ENCODE results near the gene RPUSD2.
"Not testable (repeated sequence)": the region's sequence is repeated elsewhere in the genome, so short reads cannot be mapped to it uniquely, and the experiment has no call there.

Gene RPUSD2

DNA sequence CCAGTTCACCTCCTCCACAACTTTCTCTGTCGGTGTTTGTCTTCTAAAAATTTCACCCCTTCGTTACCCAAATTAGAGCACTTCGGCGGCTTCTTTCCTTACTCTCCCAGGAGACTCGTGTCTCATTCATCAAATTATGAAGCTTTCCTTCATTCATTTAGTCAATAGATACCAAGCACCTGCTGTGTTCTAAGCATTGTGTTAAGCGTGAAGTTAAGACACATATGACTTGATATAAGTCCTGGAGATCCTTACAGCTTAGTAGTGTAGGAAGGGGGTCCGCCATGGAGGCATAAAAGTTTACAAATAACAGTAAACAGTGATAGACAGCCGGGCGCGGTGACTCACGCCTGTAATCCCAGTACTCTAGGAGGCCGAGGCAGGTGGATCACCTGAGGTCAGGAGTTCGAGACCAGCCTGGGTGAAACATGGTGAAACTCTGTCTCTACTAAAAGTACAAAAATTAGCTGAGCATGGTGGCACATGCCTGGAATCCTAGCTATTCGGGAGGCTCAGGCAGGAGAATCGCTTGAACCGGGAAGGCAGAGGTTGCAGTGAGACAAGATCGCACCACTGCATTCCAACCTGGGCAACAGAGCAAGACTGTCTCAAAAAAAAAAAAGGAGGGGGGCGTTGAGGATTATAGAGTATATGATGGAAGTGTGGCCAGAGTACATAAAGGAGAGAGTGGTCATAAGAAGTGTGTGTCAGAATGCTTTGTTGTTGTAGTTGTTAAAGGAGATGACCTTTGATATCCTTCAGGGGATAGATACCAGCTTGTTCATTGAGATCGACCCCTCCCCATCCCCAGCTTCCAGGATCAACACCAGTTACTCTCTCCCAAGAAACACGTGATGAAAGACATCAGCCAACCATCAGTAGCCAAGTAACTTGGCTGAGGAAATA lies 3.5 kb upstream of the RPUSD2 start:
- DNase-seq (ENCODE audit: low read depth), result no peak

DNA sequence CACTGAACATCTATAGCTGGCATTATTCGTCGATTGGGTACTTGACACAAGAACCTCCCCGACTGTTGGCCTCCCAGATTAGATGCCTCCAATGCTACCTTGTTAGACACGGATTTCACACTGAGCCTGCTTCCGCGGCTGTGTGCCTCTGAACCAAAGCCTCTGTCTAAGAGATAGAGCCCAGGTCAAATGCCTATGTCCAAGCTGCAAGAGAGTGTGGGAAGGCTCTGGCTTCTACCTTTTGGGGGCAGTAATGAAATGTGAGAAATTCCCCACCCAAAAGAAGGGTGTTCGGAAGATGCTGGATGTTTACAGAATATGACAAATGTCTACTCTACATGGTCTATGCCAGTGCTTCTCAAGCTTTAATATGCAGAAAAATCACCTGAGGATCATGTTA lies 2.0 kb upstream of the RPUSD2 start:
- DNase-seq (ENCODE audit: low read depth), result no peak

- DNase-seq (ENCODE audit: low read depth), result no peak
These were observed 6.0 kb downstream of the RPUSD2 start for GRCh38 chr15:40575113-40575512.

- DNase-seq (ENCODE audit: low read depth), result not testable (repeated sequence)
These were observed 7.8 kb downstream of the RPUSD2 start for GRCh38 chr15:40576914-40577313.

GRCh38 chr15:40578892-40579291 lies 9.8 kb downstream of the RPUSD2 start:
- DNase-seq (ENCODE audit: low read depth), result no peak

DNA sequence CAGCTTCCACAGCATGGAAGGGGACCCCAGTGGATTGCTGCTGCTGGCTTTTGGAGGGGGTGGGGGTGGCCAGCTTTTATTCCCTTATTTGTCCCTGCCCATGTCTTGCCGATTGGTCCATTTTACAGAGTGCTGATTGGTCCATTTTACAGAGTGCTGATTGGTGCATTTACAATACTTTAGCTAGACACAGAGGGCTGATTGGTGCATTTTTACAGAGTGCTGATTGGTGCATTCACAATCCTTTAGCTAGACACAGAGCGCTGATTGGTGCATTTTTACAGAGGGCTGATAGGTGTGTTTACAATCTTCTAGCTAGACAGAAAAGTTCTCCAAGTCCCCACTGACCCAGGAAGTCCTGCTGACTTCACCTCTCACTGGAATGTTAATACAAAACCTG lies 12.7 kb downstream of the RPUSD2 start:
- DNase-seq (ENCODE audit: low read depth), result not testable (repeated sequence)

GRCh38 chr15:40582726-40583246 lies 13.7 kb downstream of the RPUSD2 start:
- no peak for DNase-seq (ENCODE audit: low read depth)

DNA sequence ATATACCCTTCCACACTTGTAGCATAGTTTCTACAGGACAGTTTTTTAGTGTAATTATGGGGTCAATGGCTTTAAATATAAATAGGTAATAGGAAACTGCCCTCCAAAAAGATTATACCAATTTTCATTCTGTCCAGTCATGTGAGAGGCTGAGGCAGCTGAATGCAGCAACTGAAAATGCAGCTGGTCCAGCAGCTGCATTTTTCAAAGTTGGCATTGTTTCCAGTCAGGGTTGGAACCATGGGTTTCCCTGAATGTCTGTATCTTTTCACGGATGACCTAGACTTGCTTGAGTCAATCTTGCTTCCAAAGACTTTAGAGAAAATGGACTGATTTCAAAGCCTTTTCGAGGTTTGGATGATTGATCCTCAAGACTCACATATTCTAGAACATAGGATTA lies 15.1 kb downstream of the RPUSD2 start:
- DNase-seq (ENCODE audit: low read depth), result no peak

DNA sequence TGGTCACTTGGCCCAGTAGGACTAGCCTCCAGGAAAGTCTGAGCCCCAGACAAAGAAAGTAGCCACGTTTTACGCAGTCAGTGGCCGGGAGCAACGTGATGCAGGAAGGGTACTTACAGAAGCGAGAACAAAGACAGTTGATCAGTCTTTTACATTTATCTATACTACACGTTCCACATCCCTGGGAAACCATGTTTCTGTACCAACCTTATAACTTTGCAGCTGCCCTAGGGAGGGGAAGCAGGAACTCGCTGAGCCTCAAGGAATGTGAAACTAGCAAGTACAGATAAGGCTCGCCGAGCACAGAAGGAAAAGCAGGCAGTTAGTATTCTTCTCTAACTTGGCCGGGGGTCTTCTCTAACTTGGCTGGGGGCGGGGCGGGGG lies 21.6 kb downstream of the RPUSD2 start:
- no peak for DNase-seq (ENCODE audit: low read depth)

- DNase-seq (ENCODE audit: low read depth), result no peak
These were observed 22.3 kb downstream of the RPUSD2 start for GRCh38 chr15:40591389-40591788.

GRCh38 chr15:40593165-40593564 lies 24.1 kb downstream of the RPUSD2 start:
- no peak for DNase-seq (ENCODE audit: low read depth)

- DNase-seq (ENCODE audit: low read depth), result peak; percentile 82
These were observed 24.7 kb downstream of the RPUSD2 start, which contains the start of gene KNL1 for GRCh38 chr15:40593588-40594428. Gene KNL1 (plus strand): TSS chr15:40594249. CDS start chr15:40602932, 8,683 bp downstream.

GRCh38 chr15:40594429-40594836 lies 25.3 kb downstream of the RPUSD2 start:
- DNase-seq (ENCODE audit: low read depth), result peak; percentile 3

DNA sequence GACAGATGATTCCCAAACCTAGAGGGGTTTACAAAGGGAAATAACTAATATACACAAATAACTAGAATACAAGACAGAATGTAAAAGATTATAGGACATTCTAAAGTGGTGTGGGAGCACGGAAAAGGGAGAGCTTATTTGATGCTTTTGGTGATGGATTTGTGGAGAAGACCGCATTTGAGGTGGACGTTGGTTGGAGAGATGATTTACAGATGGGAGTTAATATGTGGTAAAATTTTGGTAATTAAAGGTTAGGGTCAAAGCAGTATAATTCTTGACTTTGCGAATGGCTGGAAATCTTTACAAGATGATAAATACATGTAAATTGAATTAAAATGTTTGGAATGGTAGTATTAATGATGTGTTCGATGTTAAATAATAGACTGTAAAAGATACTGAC lies 26.1 kb downstream of the RPUSD2 start:
- no peak for DNase-seq (ENCODE audit: low read depth)

DNA sequence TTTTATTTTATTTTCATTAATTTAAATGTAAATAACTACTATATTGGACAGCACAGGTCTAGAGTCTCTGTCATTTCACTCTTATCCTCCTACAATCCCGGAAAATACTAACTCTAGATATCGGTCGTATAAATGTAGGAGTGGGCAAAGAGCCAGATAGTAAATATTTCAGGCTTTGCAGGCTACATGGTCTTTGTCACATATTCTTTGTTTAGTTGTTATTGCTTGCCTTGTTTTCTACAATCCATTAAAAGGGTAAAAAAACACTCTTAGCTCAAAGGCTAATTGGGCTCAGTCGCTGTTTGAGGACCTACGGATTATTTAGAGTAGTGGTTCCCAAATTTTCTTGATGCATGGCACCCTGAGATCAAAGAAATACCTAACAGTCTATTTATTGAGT lies 26.7 kb downstream of the RPUSD2 start:
- DNase-seq (ENCODE audit: low read depth), result no peak

- no peak for DNase-seq (ENCODE audit: low read depth)
These were observed 27.9 kb downstream of the RPUSD2 start for GRCh38 chr15:40597024-40597423.

DNA sequence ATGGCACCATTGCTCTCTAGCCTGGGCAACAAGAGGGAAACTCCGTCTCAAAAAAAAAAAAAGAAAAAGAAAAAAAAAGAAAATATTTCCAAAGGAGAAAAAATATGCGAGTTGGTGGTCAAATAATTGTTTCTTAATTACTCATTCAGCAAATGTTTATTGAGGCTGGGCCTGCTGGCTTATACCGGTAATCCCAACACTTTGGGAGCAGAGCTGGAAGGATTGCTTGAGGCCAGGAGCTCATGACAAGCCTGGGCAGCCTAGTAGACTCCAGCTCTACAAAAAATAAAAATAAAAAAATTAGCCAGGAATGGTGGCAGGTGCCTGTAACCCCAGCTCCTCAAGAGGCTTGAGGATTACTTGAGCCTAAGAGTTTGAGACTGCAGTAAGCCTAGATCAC lies 29.0 kb downstream of the RPUSD2 start:
- no peak for DNase-seq (ENCODE audit: low read depth)

DNA sequence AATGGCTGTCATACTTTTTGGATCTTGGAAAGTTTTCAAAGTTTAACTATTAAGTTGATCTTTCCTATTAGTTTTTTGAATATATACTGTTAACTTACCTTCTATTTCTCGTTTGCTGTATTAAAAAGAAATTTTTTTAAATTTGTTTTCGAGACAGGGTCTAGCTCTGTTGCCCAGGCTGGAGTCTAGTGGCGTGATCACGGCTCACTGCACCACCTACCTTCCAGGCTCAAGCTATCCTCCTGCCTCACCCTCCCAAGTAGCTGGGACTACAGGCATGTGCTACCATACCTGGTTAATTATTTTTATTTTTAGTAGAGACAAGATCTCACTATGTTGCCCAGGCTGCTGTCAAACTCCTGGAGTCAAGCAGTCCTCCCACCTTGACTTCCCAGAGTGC lies 29.6 kb downstream of the RPUSD2 start:
- DNase-seq (ENCODE audit: low read depth), result no peak

- DNase-seq (ENCODE audit: low read depth), result no peak
These were observed 31.9 kb downstream of the RPUSD2 start for GRCh38 chr15:40600956-40601355.

DNA sequence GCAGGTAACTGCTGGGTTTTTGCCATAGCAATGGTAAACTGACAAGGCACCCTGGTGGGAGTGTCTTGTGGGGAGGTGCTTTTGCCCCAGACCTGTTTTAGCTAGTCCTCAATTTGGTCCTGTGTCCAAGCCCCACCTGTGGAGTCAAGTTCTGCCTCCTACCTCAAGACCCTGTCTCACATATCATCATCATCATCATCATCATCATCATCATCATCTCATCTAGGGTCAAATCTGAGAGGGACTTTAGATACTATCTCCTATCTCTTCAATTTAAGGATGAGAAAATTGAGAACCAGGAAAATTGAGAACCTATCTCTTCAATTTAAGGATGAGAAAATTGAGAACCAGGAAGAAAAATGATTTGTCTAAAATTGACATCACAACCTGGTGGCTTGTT lies 34.8 kb downstream of the RPUSD2 start:
- no peak for DNase-seq (ENCODE audit: low read depth)

DNA sequence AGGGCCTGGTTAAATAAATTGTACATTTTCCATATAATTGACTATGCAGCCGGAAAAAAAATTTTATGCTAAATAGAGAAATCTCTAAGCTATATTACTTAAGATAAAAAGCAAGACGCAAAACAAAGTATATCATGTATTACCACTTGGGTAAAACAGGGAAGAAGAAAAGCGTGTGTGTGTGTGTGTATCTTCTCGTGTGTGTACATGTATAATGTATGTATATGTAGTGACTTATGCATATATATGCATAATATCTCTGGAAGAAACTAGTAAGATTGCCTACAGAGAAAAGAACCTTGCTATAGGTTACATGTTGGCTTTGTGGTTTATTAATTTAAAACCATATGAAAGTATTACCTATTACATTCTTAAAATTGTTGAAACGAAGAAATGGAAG lies 44.0 kb downstream of the RPUSD2 start:
- DNase-seq (ENCODE audit: low read depth), result no peak

DNA sequence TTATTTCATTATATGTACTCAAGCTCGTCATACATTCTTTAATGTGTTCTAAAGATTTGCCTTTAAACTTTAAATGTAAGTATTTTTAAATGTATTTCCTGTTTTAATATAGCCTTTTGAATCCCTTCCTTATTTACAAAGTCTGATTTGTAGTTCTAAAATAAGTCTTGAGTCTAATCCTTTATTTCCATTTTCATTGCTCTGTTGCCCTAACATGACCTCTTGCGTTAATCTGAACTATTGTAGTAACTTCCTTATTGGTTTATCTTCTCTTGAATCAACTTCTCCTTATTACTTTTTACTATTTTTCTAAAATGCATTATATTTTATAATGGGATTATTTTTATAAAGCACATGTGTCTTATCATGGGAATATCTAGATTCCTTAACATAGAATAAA lies 48.9 kb downstream of the RPUSD2 start:
- DNase-seq (ENCODE audit: low read depth), result no peak

GRCh38 chr15:40618906-40619305 lies 49.8 kb downstream of the RPUSD2 start:
- no peak for DNase-seq (ENCODE audit: low read depth)

Measured in activated gamma-delta T cell treated with anti-CD3 and anti-CD28 coated beads, Interleukin-2, amount 50 U/mL, for 16 hours (primary cell).